HG03039 (cell line): ENCODE data around the gene TDP1.

Experiments
- ATAC-seq: cut with Tn5 transposase; IDR thresholded peaks from one replicate; pipeline ENCODE4 v1.9.1; 2021; ENCODE audit warnings: mild to moderate bottlenecking, moderate library complexity; ENCODE audit not compliant: unreplicated experiment

TDP1 gene

DNA sequence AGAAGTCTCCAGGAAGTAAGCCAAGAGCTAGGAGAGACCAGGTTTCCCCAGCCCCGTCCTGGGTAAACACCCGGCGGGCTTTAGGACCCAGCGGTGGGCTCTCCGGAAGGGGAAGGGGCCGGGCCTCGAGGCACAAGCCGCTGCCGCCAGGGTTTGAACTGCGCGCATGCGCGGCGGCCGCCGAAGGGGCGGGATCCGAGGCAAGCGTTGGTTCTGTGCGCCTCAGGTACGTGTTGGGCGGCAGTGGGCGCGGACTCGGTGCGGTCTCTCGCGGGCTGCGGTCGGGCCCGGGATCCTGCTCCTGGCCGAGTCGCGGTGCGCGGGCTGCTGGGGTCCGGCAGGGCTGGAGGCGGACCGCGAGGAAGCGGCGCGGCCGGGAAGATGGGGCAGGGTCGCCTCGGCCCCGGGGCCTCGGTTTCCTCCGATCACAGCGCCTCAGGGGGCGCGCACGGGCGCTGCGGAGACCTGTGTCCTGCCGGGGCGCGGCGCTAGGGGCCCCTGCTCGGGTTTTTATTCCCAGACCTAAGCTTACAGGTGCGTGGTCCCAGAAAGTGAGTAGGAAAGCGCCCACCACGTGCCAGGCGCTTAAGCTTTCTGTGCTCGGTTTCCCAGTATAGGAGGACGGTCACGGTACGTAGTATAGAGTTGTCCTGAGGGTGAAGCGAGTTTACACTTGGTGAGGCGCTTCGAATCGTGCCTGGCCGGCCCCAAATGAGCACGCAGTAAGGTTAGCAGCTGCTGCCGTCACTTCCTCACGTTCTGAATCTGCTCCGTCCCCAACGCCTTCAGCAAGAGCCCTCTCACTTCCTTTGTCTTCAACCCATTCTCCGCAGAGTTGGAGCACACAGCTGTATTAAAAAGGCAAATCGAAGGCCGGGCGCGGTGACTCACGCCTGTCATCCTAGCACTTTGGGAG lies at the start of gene TDP1:
Gene TDP1, plus strand, starts transcription at position 183 of the 916 bp plus-strand sequence. CDS start 7,188 bp downstream, outside the sequence.
- ATAC-seq = peak; percentile 56

DNA sequence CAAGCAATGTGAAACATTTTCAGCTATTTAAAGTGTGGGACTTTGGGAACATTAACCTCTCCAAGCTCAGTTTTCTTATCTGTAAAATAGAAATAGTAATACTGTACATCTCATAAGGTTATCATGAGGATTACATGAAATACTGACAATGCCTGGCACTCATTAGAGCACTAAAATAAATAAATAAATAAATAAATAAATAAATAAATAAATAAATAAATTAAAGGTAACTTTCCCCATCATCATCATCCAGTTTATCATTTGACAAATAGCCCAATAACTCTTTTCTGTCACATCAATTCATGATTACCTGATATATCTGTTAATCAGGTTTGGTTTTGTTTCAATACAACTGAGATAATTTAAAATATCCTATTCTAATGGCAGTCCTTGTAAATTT lies 49.7 kb upstream of the TDP1 start:
- ATAC-seq = no peak

DNA sequence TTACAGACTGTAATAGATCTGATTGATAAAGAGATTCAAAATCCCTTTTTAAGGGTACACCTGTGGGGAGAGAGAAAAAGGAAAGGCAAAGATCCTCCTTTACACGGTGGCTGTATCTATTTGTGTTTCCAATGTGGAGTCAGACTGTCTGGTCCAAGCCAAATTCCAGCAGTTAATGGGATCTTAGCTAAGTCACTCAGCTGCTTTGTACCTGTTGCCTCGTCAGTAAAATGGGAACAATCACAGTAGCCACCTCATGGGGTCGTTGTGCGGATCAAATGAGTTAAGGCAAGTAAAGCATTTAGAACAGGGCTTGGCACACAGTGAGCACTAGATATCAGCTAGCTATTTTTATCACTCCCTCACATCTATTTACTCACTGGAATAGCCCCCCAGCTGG lies 48.1 kb upstream of the TDP1 start:
- no peak for ATAC-seq

DNA sequence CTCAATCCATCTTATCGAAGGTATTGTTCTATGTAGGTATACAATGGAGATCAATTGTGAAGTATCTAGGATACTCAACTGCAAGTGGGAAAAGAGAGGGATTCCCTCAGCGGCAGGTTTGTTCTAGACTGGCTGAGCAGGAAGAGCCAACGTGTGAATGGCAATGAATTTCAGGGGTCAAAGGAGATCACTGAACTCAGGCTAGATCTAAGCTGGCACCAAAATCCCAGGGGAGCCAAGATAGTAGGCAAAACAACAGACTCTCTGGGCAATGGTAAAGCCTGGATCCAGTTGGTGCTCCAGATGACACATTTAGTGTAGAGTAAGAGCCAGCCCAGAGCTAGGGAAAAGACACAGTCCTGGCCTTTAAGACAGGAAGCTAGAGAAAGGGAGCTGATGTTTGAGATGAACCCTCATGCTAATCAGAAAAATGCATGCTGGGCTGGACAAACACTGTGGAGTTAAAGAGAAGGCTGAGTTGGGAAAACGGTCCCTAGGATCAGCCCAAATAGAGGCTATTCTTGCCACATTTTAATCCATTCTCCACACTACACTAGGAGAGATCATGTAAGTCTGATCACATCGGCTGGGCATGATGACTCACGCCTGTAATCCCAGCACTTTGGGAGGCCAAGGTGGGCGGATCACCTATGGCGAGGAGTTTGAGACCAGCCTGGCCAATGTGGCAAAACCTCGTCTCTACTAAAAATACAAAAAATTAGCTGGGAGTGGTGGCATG lies 46.8 kb upstream of the TDP1 start:
- ATAC-seq = no peak

DNA sequence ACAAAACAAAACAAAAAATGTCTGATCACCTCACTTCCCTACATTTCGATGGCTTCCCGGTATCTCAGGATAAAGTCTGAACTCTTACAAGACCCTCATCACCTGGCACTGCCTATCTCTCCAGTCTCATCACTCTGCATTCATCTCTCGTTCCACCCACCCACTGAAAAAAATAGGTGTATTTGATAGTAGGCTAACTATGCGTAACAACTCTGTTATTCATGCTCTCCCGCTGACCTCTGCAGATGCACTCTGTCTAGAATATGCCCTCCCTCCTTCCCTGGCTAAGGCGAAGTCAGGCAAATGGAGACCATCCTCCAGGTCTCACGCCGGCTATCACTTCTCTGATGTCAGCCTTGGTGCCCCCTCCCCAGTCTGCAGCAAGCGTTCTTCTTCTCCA lies 46.1 kb upstream of the TDP1 start:
- no peak for ATAC-seq

DNA sequence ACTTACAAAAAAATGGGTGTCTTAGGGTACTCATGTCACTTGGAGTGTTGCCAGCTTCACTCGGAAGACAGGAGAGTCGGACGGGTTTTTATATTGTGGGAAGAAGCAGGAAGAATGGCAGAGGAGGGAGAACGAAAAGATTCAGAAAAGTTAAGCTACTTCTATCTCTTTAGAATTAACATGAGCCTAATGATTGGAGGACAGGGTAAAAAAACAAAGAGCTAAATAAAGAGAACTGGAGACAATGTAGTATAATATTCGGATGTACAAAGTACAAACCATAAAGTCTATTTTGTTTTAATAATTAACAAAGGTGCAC lies 45.1 kb upstream of the TDP1 start:
- no peak for ATAC-seq

DNA sequence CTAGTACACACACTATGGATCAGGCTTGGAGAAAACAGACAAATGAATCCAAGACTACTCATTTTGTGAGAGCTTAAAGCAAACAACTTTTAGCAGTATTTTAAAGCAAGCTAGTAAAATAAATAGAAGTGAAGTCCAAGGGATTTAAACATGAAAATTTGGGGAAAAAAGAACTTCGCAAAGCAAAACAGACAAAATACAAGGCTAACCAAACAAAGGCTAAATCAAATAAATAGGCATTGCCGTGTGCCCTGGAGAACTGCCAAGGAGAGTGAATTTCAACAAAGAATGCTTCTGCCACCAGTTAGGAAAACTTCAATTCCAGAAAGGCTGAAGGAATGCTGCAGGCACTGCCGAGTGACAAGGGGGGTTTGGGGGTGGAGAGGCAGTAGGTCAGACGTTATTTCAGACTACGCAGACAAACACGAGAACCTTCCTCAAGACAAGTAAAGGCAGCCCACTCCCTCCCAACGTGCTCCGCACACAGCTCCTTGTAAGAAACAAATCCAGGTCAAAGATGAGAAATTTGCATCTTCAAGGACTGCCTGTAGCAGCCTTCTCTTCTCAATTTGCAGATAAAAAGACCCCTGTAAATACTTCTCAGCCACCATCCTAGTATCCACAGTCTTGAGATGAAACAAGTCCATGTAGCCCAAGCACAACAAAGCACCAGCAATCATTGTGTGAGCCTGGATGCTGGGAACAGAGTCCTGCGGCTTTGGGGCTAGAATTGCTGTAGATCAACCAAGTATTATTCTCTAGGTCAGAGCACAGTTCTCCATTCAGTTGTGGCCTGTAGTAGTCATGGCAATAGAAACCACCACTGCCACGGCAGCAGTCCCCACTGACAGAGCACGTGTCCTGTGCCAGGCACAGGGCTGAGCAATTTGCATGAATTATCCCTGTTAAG lies 44.5 kb upstream of the TDP1 start:
- no peak for ATAC-seq

DNA sequence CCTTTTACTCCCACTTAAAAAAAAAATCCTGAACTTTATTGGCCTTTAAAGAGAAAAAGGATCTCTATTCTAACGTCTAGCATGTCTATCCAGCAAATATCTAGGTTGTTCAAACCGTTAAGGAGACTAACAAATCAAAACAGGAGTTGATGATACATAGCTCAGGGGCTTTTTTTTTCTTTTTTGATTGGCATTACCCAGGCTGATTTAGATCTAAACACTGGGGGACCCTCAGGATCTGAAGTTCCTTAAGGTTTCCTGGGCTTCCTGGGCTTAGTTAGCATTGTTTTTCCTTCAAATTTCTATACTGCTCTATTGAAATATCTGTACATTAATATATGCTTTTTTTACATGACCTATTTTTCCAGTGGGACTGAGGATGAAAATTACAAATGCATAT lies 43.5 kb upstream of the TDP1 start:
- no peak for ATAC-seq

DNA sequence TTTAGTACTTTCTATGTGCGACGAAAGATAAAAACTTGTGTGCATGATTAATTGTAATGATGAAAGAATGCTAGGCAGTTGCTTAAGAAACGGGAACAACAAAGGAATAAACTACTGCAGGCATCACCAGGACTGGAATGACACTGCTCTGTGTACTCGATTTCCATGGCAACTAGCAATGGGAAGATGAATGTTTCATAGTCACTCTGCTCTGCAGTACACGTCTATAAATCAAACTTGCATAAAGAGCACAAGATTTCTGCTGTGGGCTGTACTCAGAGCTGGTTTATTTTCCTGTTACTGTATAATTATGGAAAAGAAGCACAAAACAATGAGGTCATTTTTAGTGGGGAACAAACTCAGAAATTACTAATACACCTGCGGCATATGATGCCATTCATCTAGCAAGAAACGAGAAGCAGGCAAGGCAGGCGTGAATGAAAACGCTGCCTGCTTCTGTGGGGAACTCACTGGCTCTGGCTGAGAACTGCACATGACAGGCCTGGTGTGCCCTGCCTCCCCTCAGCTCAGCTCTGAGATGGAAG lies 43.0 kb upstream of the TDP1 start:
- no peak for ATAC-seq

DNA sequence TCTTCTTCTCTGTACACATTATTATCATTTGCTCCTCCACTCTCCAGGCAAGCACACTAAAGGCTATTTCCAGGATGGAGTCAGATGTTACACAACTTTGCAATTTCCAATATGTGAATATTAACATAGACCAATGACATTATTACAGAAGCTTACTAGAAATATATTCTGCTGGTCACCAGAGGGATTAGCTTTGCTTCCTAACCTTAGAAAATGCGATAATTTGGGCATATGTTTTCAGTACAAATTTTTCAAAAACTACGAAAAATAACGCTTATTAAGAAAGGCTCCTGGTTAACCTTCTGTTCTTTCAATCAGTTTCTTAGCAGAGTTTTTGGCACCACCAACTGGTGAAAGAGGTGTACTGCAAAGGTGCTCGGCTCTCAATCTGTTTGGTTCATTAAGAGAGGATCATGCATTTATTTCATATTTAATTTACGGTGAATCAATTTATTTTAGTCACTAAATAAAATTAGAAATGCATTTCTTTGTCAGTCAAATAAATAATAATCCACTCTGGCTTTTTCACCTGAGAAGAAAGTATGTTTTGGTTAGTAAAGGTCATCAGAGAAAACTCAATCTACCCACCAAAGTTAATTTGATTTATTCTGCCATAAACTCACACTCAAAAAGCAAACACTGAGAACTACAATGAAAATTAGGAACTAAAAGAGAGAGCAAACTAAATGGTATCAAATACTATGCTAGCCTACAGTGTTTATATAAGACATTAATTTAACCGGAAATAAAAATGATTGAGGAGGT lies 40.4 kb upstream of the TDP1 start:
- ATAC-seq = no peak

DNA sequence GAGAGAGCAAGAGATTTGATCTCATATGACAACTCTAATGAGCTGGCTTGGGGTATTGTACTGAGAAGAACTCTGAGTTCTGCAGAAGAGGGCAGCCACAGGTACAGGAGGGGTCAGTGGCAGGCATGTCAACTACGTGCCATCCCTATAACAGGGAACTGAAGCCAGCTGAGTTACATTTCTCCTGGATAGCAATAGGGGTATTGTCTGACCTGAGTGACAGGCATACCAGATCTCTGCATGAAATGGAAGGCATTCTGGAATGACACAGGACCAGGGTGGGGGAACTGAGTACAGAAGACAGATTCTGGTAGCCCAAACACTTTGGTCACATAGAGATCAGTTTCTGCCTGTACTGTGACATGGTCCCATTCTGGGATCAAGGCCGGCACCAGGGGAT lies 37.0 kb upstream of the TDP1 start:
- ATAC-seq = no peak

DNA sequence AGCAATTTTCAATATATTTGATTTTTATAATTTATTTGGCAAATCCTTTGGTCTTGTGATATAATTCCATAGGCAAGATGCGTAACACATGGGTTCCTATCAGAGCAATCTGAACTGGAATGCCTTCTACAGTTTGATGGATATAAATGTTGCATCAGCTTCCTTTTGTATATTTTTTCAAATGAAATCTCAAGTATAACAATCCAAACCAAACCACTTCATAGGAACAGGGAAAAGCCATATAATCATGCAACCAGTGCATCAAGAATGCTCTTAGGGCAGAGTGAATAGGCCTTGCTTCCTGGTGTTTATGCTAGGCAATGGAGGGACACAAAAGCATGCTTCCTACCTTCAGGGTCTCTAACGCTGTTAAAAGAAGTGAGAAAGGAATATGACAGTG lies 35.7 kb upstream of the TDP1 start:
- no peak for ATAC-seq

DNA sequence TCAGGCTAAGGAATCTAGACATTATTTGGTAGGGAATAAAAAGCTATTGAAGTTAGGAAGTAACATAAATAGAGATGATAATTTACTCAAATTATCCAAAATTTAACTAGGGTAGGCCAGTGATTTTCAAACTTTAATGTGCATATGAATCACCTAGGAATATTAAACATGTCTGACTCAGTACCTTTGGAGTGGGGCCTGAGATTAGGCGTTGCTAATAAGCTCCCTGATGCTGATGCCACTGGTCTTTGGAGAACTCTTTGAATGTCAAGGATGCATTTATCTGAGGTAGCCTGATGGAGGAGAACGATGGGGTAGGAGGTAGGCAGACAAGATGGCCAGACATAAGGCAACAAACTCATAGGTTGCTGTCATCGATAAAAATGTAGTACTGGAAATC lies 34.4 kb upstream of the TDP1 start:
- no peak for ATAC-seq

DNA sequence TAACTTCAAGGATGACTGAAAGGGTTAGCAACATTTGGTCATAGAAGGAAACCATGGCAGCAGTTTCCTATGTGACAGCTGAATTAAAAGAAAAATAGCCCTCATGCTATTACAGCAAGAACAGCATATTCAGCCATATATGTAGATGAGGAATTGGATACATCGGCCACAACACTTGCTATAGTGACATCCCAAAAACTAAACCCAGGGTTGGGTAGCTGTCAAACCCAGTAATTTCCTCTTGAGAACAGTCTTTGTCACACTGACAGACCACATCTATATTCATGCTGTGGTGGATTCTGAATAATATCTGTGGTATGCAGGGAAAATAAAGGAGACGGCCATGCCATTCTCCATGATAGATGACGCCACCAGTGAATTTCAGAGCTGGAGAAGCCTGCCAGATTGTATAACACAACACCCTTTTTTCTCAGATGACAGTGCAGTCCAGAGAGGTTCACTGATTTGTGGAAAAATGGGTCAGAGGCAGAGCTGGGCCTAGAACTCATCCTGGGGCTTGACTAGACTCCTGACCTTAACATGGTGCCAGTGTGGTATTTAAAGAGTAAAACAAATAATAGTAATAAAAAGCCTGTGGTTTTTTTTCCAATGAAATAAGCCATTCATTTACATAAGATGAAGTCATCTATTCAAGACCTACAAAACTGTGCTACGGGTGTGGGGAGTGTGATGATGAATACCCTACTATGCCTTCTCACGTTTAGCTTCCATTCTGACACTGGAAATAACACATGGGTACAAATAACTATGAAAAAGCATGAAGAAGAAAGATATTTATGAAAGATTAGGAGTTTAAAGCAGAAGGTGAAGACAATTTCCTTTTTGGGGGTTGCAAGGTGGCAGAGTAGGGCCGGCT lies 33.5 kb upstream of the TDP1 start:
- no peak for ATAC-seq

DNA sequence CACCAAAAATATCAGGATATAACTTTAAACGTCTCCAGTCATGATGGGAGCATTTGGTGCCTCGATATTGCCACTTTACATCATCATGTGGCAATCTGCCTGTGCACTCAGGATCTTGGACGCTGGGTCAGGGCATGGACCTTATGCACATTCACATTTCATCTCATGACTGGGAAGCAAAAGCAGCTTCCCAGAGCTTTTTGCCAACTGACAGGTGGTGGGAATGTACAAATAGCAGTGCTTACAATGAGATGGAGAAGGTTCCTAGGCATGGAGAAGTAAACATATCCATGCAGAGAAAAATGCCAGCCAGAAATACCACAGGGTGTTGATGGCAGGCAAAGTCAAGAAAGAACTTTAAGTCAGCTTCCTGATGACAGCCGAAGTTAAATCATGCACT lies 31.5 kb upstream of the TDP1 start:
- no peak for ATAC-seq

DNA sequence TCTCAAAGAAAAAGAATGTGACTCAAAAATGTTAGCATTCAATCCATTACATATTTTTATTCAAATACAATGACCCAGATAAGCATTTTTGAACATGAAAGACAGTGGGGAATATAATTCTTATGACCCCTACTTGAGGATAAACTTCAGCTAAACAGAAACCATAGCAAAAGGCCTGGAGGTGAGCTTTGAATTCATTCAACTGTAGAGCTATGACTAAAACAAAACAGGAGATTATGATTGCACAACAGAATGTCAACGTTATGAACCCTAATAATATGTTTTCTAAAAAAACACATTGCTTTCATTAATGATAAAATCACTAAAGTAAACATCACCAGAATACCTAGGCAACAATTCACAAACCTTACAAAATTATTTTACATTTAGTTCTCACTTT lies 29.0 kb upstream of the TDP1 start:
- no peak for ATAC-seq

DNA sequence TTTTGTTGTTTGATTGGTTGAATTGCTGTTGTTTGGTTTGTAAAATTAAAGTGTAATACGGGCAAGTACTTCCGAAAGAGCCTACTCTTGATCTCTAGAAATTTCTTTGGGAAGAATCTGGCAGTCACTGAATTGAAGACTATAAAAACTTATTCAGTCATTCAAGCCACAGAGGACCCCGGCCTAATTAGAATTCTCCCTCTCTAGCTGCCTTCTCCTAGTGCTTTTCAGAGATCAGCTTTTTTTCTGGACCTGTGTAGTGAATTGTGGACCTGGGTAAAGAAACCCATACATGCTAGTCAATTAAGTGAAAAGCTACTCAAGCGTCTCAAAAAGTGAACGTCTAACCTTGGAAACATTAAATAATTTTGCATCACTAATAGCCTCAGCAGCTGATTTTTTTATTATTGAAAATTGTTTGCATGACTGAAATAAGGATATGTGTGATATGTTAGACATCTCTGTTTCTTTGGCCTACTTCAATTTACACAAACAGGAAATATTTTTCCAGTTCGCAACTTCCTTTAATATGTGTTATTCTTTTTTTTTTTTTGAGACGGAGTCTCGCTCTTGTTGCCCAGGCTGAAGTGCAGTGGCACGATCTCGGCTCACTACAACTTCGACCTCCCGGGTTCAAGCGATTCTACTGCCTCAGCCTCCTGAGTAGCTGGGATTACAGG lies 28.4 kb upstream of the TDP1 start:
- no peak for ATAC-seq

DNA sequence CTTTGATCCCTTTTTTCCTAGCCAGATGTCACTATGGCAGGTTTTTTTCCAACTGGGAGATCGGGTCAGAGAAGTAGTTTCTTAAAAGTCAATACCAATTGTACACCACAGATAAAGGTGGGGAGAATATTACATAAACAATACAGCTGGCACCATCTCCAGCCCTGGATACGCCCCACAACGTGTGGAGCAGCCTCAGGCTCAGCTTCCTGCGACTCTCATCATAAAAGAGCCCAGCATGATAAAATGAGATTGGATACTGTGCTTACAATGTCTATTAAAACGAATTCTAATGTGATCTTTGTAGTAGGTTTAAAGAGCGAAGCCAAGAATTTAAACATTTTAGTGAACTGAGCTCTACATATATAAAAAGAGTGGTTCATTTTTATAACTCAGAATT lies 22.7 kb upstream of the TDP1 start:
- ATAC-seq = no peak

DNA sequence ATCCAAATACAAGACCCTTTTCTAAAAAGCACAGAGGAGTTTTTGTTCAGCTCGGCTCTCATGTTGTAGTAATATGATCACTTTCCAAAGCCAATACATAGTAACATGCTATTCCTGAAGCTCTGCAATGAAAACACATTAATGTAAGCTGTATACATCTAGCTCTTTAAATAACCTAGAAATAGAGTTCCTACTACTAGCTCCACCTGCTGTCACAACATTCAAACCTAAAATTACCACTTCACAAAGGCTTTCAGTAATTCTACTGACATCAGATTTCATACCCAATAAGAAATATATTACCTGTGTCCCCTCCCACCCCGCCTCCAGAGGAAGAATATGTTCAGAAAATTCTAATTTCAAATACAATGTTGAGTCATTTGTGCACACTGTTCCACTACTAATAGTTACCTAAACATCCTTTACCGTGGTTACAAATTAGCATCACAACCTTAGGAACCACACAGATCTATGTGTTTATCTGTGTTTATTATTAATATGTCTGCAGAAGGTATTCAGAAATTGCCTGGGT lies 19.0 kb upstream of the TDP1 start:
- no peak for ATAC-seq
